Astrocyte (in vitro differentiated cells and primary cell): ENCODE data around the gene MYT1. TPM values are rescaled to one million over a fixed set of nuclear protein-coding genes. Genes with fewer than 3 reads are reported as not detected.

Source experiments
- DNase-seq: peaks from one replicate; pipeline ENCODE4 v3.0.0-alpha.2; 2010; ENCODE audit warnings: low read depth
- FAIRE-seq: peaks from 2 replicates; lab custom pipeline; 2011; peaks lifted over from hg19 to GRCh38; lab: Jason Lieb, UNC
- H2AFZ ChIP-seq: 2 replicates; pipeline ENCODE4 v1.6.0; 2012; ENCODE audit warnings: low read depth, low read length, inconsistent platforms
- H3K27ac ChIP-seq: 2 replicates; pipeline ENCODE4 v1.5.1; 2011; ENCODE audit warnings: low read depth, low read length, inconsistent platforms
- H3K27me3 ChIP-seq: 2 replicates; pipeline ENCODE4 v1.6.0; 2011; ENCODE audit warnings: low read length, inconsistent platforms; ENCODE audit not compliant: insufficient read depth
- H3K36me3 ChIP-seq: 2 replicates; pipeline ENCODE4 v1.5.1; 2011; ENCODE audit warnings: low read length, inconsistent platforms; ENCODE audit not compliant: insufficient read depth
- H3K4me1 ChIP-seq: 2 replicates; pipeline ENCODE4 v1.5.1; 2011; ENCODE audit warnings: low read length, inconsistent platforms; ENCODE audit not compliant: insufficient read depth
- H3K4me2 ChIP-seq: 2 replicates; pipeline ENCODE4 v1.6.0; 2012; ENCODE audit warnings: low read length, inconsistent platforms
- H3K4me3 ChIP-seq: 2 replicates; pipeline ENCODE4 v1.5.1; 2011; ENCODE audit warnings: low read depth, mild to moderate bottlenecking, low read length, inconsistent platforms; ENCODE audit not compliant: insufficient read depth
- H3K79me2 ChIP-seq: 2 replicates; pipeline ENCODE4 v1.6.0; 2012; ENCODE audit warnings: mild to moderate bottlenecking, low read length, inconsistent platforms; ENCODE audit not compliant: insufficient read depth
- H3K9ac ChIP-seq: 2 replicates; pipeline ENCODE4 v1.6.0; 2012; ENCODE audit warnings: mild to moderate bottlenecking, low read length, inconsistent platforms
- H3K9me3 ChIP-seq: 2 replicates; pipeline ENCODE4 v1.5.1; 2012; ENCODE audit warnings: low read depth, mild to moderate bottlenecking, low read length, inconsistent platforms; ENCODE audit not compliant: insufficient read depth
- H4K20me1 ChIP-seq: 2 replicates; pipeline ENCODE4 v1.6.0; 2012; ENCODE audit warnings: low read length, inconsistent platforms; ENCODE audit not compliant: insufficient read depth
- H3K27ac Mint-ChIP-seq: one replicate; pipeline ENCODE4 v1.8.0; 2021; ENCODE audit warnings: mild to moderate bottlenecking, mixed read lengths; ENCODE audit not compliant: unreplicated experiment
- H3K27me3 Mint-ChIP-seq: one replicate; pipeline ENCODE4 v1.8.0; 2021; ENCODE audit warnings: low read depth, mixed read lengths; ENCODE audit not compliant: unreplicated experiment
- H3K36me3 Mint-ChIP-seq: one replicate; pipeline ENCODE4 v1.8.0; 2021; ENCODE audit warnings: low read depth, mixed read lengths; ENCODE audit not compliant: unreplicated experiment
- H3K4me1 Mint-ChIP-seq: one replicate; pipeline ENCODE4 v1.8.0; 2021; ENCODE audit warnings: low read depth, mixed read lengths; ENCODE audit not compliant: unreplicated experiment
- H3K4me3 Mint-ChIP-seq: one replicate; pipeline ENCODE4 v1.8.0; 2021; ENCODE audit warnings: mild to moderate bottlenecking, moderate library complexity, mixed read lengths; ENCODE audit not compliant: unreplicated experiment
- H3K9me3 Mint-ChIP-seq: one replicate; pipeline ENCODE4 v1.8.0; 2021; ENCODE audit warnings: mild to moderate bottlenecking, mixed read lengths; ENCODE audit not compliant: unreplicated experiment
- EZH2 ChIP-seq: IDR thresholded peaks from 2 replicates; pipeline ENCODE4 v1.6.1; 2012; ENCODE audit warnings: mild to moderate bottlenecking, low read length, inconsistent platforms; ENCODE audit not compliant: insufficient read depth
- total RNA-seq: library from RNA; stranded (reverse); gene quantifications from 2 replicates; pipeline ENCODE4 v1.2.1, GENCODE V29; 2021
- TF ChIP-seq, protein P1 (sequence below): IDR thresholded peaks from 2 replicates; pipeline ENCODE4 v1.5.1; 2011; ENCODE audit warnings: low read depth, mild to moderate bottlenecking, inconsistent platforms, low read length, moderate library complexity; ENCODE audit not compliant: insufficient read depth

Gene MYT1
- total RNA-seq, 1 donor from 2014 or later, result not detected

DNA sequence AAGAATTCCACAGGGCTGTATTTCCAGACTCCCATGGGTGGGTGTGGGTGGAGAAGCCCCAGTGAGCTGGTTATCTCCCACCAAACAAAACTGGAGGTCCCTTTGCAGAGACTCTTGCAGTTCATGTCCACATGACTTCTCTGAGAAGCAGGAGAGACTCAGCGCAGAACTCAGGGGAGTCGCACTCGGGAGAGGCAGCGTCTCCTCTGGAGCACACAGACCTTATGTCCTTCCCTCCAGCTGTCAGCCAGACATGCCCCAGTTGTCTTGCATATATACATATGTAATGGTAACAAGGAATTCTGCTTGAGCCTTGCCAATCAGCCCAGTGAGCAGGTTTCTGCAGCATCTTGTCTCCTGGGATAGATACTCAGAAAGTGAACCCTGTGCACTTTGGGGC lies 23.8 kb downstream of the MYT1 start:
- TF ChIP-seq, protein P1, sequence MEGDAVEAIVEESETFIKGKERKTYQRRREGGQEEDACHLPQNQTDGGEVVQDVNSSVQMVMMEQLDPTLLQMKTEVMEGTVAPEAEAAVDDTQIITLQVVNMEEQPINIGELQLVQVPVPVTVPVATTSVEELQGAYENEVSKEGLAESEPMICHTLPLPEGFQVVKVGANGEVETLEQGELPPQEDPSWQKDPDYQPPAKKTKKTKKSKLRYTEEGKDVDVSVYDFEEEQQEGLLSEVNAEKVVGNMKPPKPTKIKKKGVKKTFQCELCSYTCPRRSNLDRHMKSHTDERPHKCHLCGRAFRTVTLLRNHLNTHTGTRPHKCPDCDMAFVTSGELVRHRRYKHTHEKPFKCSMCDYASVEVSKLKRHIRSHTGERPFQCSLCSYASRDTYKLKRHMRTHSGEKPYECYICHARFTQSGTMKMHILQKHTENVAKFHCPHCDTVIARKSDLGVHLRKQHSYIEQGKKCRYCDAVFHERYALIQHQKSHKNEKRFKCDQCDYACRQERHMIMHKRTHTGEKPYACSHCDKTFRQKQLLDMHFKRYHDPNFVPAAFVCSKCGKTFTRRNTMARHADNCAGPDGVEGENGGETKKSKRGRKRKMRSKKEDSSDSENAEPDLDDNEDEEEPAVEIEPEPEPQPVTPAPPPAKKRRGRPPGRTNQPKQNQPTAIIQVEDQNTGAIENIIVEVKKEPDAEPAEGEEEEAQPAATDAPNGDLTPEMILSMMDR, result no peak
- TF ChIP-seq EZH2, result no peak

DNA sequence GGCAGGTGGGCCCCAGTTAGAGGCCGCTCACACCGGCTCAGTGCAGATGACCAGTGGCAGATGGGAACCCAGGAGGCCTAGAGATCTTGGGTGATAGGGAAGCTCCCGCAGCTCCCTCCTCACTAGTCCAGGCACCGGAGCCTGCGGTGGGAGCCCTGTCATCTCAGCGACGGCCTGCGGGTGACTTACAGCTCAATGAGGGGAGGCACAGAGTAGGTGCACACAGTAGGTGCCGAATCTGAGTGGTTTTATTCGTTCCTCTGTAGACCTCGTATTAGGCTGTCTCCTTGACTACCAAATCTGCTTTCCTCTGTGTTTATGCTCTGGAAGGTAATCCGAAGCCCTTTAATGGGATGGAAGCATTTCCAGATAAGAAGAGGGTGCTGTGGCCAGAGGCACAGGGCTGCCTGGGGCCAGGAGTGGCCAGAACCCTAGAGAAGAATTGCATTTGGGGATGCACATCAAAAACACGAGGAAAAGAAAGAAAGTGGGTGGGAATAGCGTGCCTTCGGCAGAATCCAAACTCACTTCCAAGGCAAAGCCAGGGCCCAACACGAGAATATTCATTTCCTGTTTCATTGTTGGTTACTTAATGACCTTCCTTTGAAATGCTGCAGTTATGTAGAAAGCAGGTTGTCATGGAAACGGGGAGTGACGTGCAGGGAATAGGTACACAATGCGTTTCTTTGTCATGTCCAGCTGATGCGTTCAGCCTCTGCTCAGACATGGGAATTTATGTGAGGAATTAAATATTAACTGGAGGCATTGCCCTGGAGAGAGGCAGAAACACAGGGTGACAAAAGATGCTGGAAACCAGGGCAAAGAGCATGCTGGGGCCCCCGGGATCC lies 24.7 kb downstream of the MYT1 start:
- H3K27me3 ChIP-seq, result peaks cover 9% of the 10 kb centered on the region
- TF ChIP-seq, protein P1, result no peak
- no peak for TF ChIP-seq EZH2
- H4K20me1 ChIP-seq, result no peaks in the 10 kb centered on the region
- Mint-ChIP-seq H3K27me3 (peaks cover 35% of the 10 kb centered on the region), H3K4me3 (no peak overlapping the region), H3K4me1 (no peaks in the 10 kb centered on the region), H3K36me3 (no peaks in the 10 kb centered on the region), H3K27ac (no peak overlapping the region), H3K9me3 (peaks cover 10% of the 10 kb centered on the region)
- no peaks in the 10 kb centered on the region for H3K36me3 ChIP-seq
- DNase-seq (peak; percentile 44), FAIRE-seq (no peak)
- H3K4me1 ChIP-seq, result peaks cover 4% of the 10 kb centered on the region
- H3K27ac ChIP-seq, result no peak overlapping the region
- H3K4me3 ChIP-seq, result no peak overlapping the region
- no peak overlapping the region for H3K4me2 ChIP-seq
- no peaks in the 10 kb centered on the region for H3K9me3 ChIP-seq
- H2AFZ ChIP-seq, result no peak overlapping the region
- H3K9ac ChIP-seq, result no peak overlapping the region
- no peaks in the 10 kb centered on the region for H3K79me2 ChIP-seq

More for the DNA sequence above, 23.8 kb downstream of the MYT1 start:
- H3K4me2 ChIP-seq, result no peak overlapping the region
- no peak for FAIRE-seq
- peaks cover 4% of the 10 kb centered on the region for H3K4me1 ChIP-seq
- no peaks in the 10 kb centered on the region for H4K20me1 ChIP-seq
- Mint-ChIP-seq H3K27ac (no peak overlapping the region), H3K27me3 (peaks cover 28% of the 10 kb centered on the region), H3K36me3 (no peaks in the 10 kb centered on the region), H3K4me1 (no peaks in the 10 kb centered on the region), H3K9me3 (peaks cover 10% of the 10 kb centered on the region), H3K4me3 (no peak overlapping the region)
- no peak overlapping the region for H3K27ac ChIP-seq
- H2AFZ ChIP-seq, result no peak overlapping the region
- peaks cover 9% of the 10 kb centered on the region for H3K27me3 ChIP-seq
- no peak overlapping the region for H3K9ac ChIP-seq
- no peaks in the 10 kb centered on the region for H3K9me3 ChIP-seq
- H3K4me3 ChIP-seq, result no peak overlapping the region
- no peaks in the 10 kb centered on the region for H3K36me3 ChIP-seq
- H3K79me2 ChIP-seq, result no peaks in the 10 kb centered on the region
- DNase-seq, result no peak

DNA sequence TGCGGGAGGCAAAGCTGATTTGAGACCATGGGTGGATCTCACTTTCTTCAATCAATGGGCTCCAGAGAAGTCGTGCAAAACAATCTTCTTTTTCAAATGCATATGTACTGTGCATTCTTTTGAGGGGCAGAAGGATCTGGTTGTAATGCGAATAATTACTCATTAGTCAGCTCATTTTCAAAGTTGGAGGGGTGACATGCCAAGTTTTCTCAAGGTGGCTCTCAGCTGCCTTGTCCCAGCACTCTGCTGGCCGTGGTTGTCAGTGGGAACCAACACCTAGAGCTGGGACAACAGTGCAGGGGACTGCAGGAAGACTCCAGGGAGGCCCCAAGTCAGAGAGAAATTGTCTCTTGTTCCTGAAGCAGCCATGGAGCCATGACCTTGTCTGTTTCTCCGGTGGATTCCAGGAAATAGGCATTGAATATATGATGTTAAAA lies 25.3 kb downstream of the MYT1 start:
- Histone ChIP-seq H3K36me3 (no peaks in the 10 kb centered on the region), H3K4me3 (no peak overlapping the region), H3K4me2 (no peak overlapping the region), H3K4me1 (peaks cover 4% of the 10 kb centered on the region), H3K79me2 (no peaks in the 10 kb centered on the region), H3K27me3 (peaks cover 9% of the 10 kb centered on the region), H3K9ac (no peak overlapping the region), H3K27ac (no peak overlapping the region), H3K9me3 (no peaks in the 10 kb centered on the region), H4K20me1 (no peaks in the 10 kb centered on the region), H2AFZ (no peak overlapping the region)
- Mint-ChIP-seq H3K4me1 (no peaks in the 10 kb centered on the region), H3K27me3 (peaks cover 40% of the 10 kb centered on the region), H3K27ac (peak overlapping the region; percentile 27), H3K36me3 (no peaks in the 10 kb centered on the region), H3K4me3 (no peak overlapping the region), H3K9me3 (peaks cover 10% of the 10 kb centered on the region)
- FAIRE-seq (no peak), DNase-seq (no peak)
- TF ChIP-seq, protein P1, result no peak
- no peak for TF ChIP-seq EZH2
